ENCODE measurements around the gene NRXN3. TPM values are rescaled to one million over a fixed set of nuclear protein-coding genes. Genes with fewer than 3 reads are reported as not detected.

The NRXN3 gene
- total and polyA plus RNA-seq, 7 donors, result 0.06 to 0.74 (median 0.15) TPM

GRCh38 chr14:79552778-79553177, 1382.6 kb downstream of the NRXN3 start:
- Histone ChIP-seq H3K4me1 (no peaks in the 10 kb centered on the region), H3K36me3 (ENCODE audit: insufficient read depth in 1 of 2, low read depth in 1 of 2) (no peaks in the 10 kb centered on the region), H3K4me3 (no peak overlapping the region), H3K9me3 (no peaks in the 10 kb centered on the region), H3K27me3 (ENCODE audit: insufficient read depth in 3 of 3, low read length in 2 of 3) (no peaks in the 10 kb centered on the region), H3K27ac (no peak overlapping the region)
- ATAC-seq (no peak), DNase-seq (no peak)
- WGBS, 3 donors, result 79 to 95% (median 92%) methylated on average over 1 of the region's 1 CpG
- TF ChIP-seq CTCF (IDR thresholded peaks at IDR 0.05), result no peak
- intact Hi-C loops (cut with DNase I), result no loop called here

- Histone ChIP-seq H3K9me3 (no peaks in the 10 kb centered on the region), H3K4me3 (no peak overlapping the region), H3K27me3 (ENCODE audit: insufficient read depth in 3 of 3, low read length in 2 of 3) (no peaks in the 10 kb centered on the region), H3K27ac (no peak overlapping the region), H3K4me1 (no peaks in the 10 kb centered on the region), H3K36me3 (ENCODE audit: insufficient read depth in 1 of 2, low read depth in 1 of 2) (no peaks in the 10 kb centered on the region)
- DNase-seq, result no peak
- TF ChIP-seq CTCF (IDR thresholded peaks at IDR 0.05), result no peak
- WGBS, 3 donors, result 86 to 96% (median 92%) methylated on average over 3 of the region's 3 CpGs
- intact Hi-C loops (cut with DNase I), result no loop called here
- no peak for ATAC-seq
Measured at GRCh38 chr14:79554816-79555215, 1384.6 kb downstream of the NRXN3 start.

- Histone ChIP-seq H3K9me3 (no peaks in the 10 kb centered on the region), H3K36me3 (ENCODE audit: insufficient read depth in 1 of 2, low read depth in 1 of 2) (no peaks in the 10 kb centered on the region), H3K4me3 (no peak overlapping the region), H3K27me3 (ENCODE audit: insufficient read depth in 3 of 3, low read length in 2 of 3) (no peaks in the 10 kb centered on the region), H3K4me1 (no peaks in the 10 kb centered on the region), H3K27ac (no peak overlapping the region)
- DNase-seq (no peak), ATAC-seq (no peak)
- TF ChIP-seq CTCF (IDR thresholded peaks at IDR 0.05), result no peak
- intact Hi-C loops (cut with DNase I), result no loop called here
- 96 to 98% (median 97%) methylated on average over 4 of the region's 4 CpGs for WGBS, 3 donors
Measured at GRCh38 chr14:79555429-79555828, 1385.3 kb downstream of the NRXN3 start.

- H3K27ac ChIP-seq, result no peak overlapping the region
- intact Hi-C loops (cut with DNase I), result no loop called here
- H3K4me1 ChIP-seq, result no peaks in the 10 kb centered on the region
- no peak overlapping the region for H3K4me3 ChIP-seq
- H3K27me3 ChIP-seq (ENCODE audit: insufficient read depth in 3 of 3, low read length in 2 of 3), result no peaks in the 10 kb centered on the region
- no peaks in the 10 kb centered on the region for H3K9me3 ChIP-seq
- 81 to 88% (median 87%) methylated on average over 3 of the region's 3 CpGs for WGBS, 3 donors
- ATAC-seq, result no peak
- no peaks in the 10 kb centered on the region for H3K36me3 ChIP-seq (ENCODE audit: insufficient read depth in 1 of 2, low read depth in 1 of 2)
- DNase-seq, result no peak
- no peak for TF ChIP-seq CTCF (IDR thresholded peaks at IDR 0.05)
Measured at GRCh38 chr14:79557309-79557708, 1387.1 kb downstream of the NRXN3 start.

GRCh38 chr14:79562185-79562584, 1392.0 kb downstream of the NRXN3 start:
- no peaks in the 10 kb centered on the region for H3K9me3 ChIP-seq
- H3K4me1 ChIP-seq, result no peaks in the 10 kb centered on the region
- ATAC-seq (no peak), DNase-seq (no peak)
- H3K27me3 ChIP-seq (ENCODE audit: insufficient read depth in 3 of 3, low read length in 2 of 3), result no peaks in the 10 kb centered on the region
- no peaks in the 10 kb centered on the region for H3K36me3 ChIP-seq (ENCODE audit: insufficient read depth in 1 of 2, low read depth in 1 of 2)
- no peak overlapping the region for H3K27ac ChIP-seq
- WGBS, 3 donors, result 92 to 93% (median 92%) methylated on average over 3 of the region's 3 CpGs
- no peak for TF ChIP-seq CTCF (IDR thresholded peaks at IDR 0.05)
- intact Hi-C loops (cut with DNase I), result no loop called here
- no peak overlapping the region for H3K4me3 ChIP-seq

All from psoas muscle (tissue), 8 donors.